HG02623 (cell line): ENCODE measurements around the gene ADGRB2.

Experiments
- ATAC-seq: cut with Tn5 transposase; IDR thresholded peaks from one replicate; pipeline ENCODE4 v1.9.1; 2021; ENCODE audit warnings: moderate library complexity; ENCODE audit not compliant: unreplicated experiment

Gene ADGRB2

GRCh38 chr1:31750858-31751510 is 13.2 kb downstream of the ADGRB2 start:
- no peak for ATAC-seq

- ATAC-seq: no peak
Measured at GRCh38 chr1:31749785-31750735, 14.1 kb downstream of the ADGRB2 start.

- no peak for ATAC-seq
Measured at GRCh38 chr1:31748365-31748764, 15.8 kb downstream of the ADGRB2 start.

- ATAC-seq: no peak
Measured at GRCh38 chr1:31747304-31747703, 16.8 kb downstream of the ADGRB2 start.

GRCh38 chr1:31746687-31747086 is 17.5 kb downstream of the ADGRB2 start:
- ATAC-seq: no peak

- no peak for ATAC-seq
Measured at GRCh38 chr1:31745946-31746670, 18.0 kb downstream of the ADGRB2 start.

GRCh38 chr1:31745096-31745945 is 18.8 kb downstream of the ADGRB2 start:
- ATAC-seq: no peak

GRCh38 chr1:31744165-31744888 is 19.8 kb downstream of the ADGRB2 start:
- ATAC-seq: peak; percentile 55

GRCh38 chr1:31742462-31743212 is 21.5 kb downstream of the ADGRB2 start:
- ATAC-seq: no peak

- no peak for ATAC-seq
Measured at GRCh38 chr1:31739346-31739745, 24.8 kb downstream of the ADGRB2 start.

GRCh38 chr1:31736675-31737074 is 27.5 kb downstream of the ADGRB2 start:
- no peak for ATAC-seq

- no peak for ATAC-seq
Measured at GRCh38 chr1:31735571-31735970, 28.6 kb downstream of the ADGRB2 start.

- no peak for ATAC-seq
Measured at GRCh38 chr1:31734582-31735107, 29.5 kb downstream of the ADGRB2 start.

GRCh38 chr1:31733389-31734219 is 30.5 kb downstream of the ADGRB2 start:
- ATAC-seq: no peak

- no peak for ATAC-seq
Measured at GRCh38 chr1:31732751-31733289, 31.3 kb downstream of the ADGRB2 start.

- no peak for ATAC-seq
Measured at GRCh38 chr1:31732343-31732742, 31.8 kb downstream of the ADGRB2 start.

- no peak for ATAC-seq
Measured at GRCh38 chr1:31731049-31731565, 33.0 kb downstream of the ADGRB2 start.
